Peyer's patch (tissue), 4 donors: ENCODE measurements around the gene WDR93.
A peak's percentile ranks its signal among the peaks of the same experiment; 100 is the strongest.

Experiments
- CTCF ChIP-seq, 6 experiments: fragments of 450-650 bp in 4 of 6; fragments of 200-600 bp in 2 of 6; sonication (generic) in 1 of 6; IDR thresholded peaks; one replicate each; pipeline ENCODE4 v1.5.1; 2017 to 2019; ENCODE audit warnings: antibody characterized with exemption in 6 of 6, mild to moderate bottlenecking in 3 of 6, moderate library complexity in 1 of 6
- POLR2A ChIP-seq, 2 donors: fragments of 450-650 bp; IDR thresholded peaks; one replicate each; pipeline ENCODE4 v1.5.1; 2017; ENCODE audit warnings: antibody characterized with exemption in 2 of 2, mild to moderate bottlenecking in 2 of 2, moderate library complexity in 2 of 2

DNA sequence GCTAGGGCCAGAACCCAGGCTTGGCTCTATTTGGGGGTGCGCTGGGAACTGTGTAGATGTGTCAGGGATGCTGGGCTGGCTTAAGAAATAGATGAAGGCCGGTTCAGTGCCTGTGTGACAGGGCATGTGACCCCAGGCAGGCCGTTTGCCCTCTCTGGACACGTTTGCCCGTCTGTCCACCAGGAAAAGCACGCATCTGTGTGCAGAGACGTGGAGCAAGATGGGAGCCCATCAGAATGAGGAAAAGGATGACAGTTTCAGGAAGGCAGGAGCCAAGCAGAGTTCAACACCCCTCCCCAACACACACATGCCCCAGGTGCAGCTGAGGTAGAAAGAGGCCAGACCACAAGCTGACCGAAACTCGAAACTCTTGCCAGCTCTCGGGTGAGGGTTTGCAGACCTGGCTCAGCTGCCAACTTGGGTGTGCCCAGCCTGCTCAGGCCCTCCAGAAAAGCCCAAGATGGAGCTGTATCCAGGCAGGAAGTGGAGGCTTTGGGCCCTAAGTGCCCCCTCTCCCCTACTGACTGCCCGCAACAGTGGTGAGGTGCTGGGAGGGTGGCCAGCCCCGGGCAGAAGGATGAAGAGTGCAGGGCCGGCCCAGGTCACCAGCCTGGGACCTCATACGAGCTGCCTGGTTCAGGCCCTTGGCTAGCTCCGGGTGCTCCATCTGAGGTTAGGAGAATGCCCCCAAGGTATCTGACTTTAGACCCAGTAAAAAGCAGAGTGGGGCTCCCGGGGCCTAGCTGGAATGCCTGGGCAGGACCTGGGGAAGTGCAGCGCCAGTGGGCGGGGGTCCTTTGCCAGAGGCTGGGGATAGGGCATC, 70.6 kb downstream of the WDR93 start:
- TF ChIP-seq CTCF (IDR thresholded peaks at IDR 0.05), result peak in 1 of 6 experiments; percentile 3
- TF ChIP-seq POLR2A (IDR thresholded peaks at IDR 0.05), result no peak
